GM12891 (cell line): Measurements from ENCODE around the gene ABHD18.
A peak's percentile ranks its signal among the peaks of the same experiment; 100 is the strongest.
"Not testable (repeated sequence)": the region's sequence is repeated elsewhere in the genome, so short reads cannot be mapped to it uniquely, and the experiment has no call there.

Experiments used
- DNase-seq: peaks from one replicate; pipeline ENCODE4 v3.0.0; 2011; ENCODE audit warnings: low spot score; ENCODE audit not compliant: insufficient read length
- FAIRE-seq: peaks from 2 replicates; lab custom pipeline; 2011; peaks lifted over from hg19 to GRCh38; lab: Jason Lieb, UNC
- PAX5 ChIP-seq: IDR thresholded peaks from 2 replicates; pipeline ENCODE4 v1.6.1; 2011; ENCODE audit warnings: low read length, moderate library complexity, mild to moderate bottlenecking; ENCODE audit not compliant: insufficient read depth, severe bottlenecking
- POLR2A ChIP-seq: IDR thresholded peaks from 2 replicates; pipeline ENCODE4 v1.6.1; 2011; ENCODE audit warnings: low read depth, low read length, control low read depth
- POLR2AphosphoS5 ChIP-seq: IDR thresholded peaks from 2 replicates; pipeline ENCODE4 v1.6.1; 2011; ENCODE audit warnings: low read depth, low read length, control low read depth
- POU2F2 ChIP-seq: IDR thresholded peaks from 2 replicates; pipeline ENCODE4 v1.6.1; 2011; ENCODE audit warnings: low read depth, mild to moderate bottlenecking, control low read depth, low read length, moderate library complexity
- SPI1 ChIP-seq: IDR thresholded peaks from 2 replicates; pipeline ENCODE4 v1.6.1; 2011; ENCODE audit warnings: low read depth, low read length, control low read depth
- TAF1 ChIP-seq: IDR thresholded peaks from 2 replicates; pipeline ENCODE4 v1.6.1; 2011; ENCODE audit warnings: low read depth, low read length, control low read depth

ABHD18 gene

GRCh38 chr4:128039568-128039967, 74.4 kb downstream of the ABHD18 start:
- no peak for TF ChIP-seq POU2F2
- no peak for TF ChIP-seq SPI1
- TF ChIP-seq TAF1, result no peak
- no peak for TF ChIP-seq PAX5
- no peak for TF ChIP-seq POLR2A
- no peak for TF ChIP-seq POLR2AphosphoS5
- FAIRE-seq, result peak; percentile 16

GRCh38 chr4:128047019-128047418, 81.8 kb downstream of the ABHD18 start:
- not testable (repeated sequence) for FAIRE-seq, DNase-seq

More at GRCh38 chr4:128039568-128039967, 74.4 kb downstream of the ABHD18 start:
- DNase-seq, result no peak

- not testable (repeated sequence) for FAIRE-seq, DNase-seq
Observed at GRCh38 chr4:128047514-128047913, 82.3 kb downstream of the ABHD18 start.

GRCh38 chr4:128051229-128051628, 86.0 kb downstream of the ABHD18 start:
- not testable (repeated sequence) for FAIRE-seq, DNase-seq

GRCh38 chr4:128054907-128055306, 89.7 kb downstream of the ABHD18 start:
- FAIRE-seq, DNase-seq: not testable (repeated sequence)

GRCh38 chr4:128055441-128056206, 90.4 kb downstream of the ABHD18 start:
- FAIRE-seq, DNase-seq: not testable (repeated sequence)

- DNase-seq (no peak), FAIRE-seq (no peak)
- no peak for TF ChIP-seq POU2F2
- TF ChIP-seq TAF1, result no peak
- TF ChIP-seq POLR2A, result no peak
- no peak for TF ChIP-seq PAX5
- no peak for TF ChIP-seq POLR2AphosphoS5
- no peak for TF ChIP-seq SPI1
Observed at GRCh38 chr4:128056396-128056795, 91.2 kb downstream of the ABHD18 start.

GRCh38 chr4:128060121-128060698, 95.0 kb downstream of the ABHD18 start:
- FAIRE-seq (no peak), DNase-seq (no peak)
- TF ChIP-seq TAF1 (no peak), PAX5 (no peak), POLR2AphosphoS5 (no peak)

- DNase-seq (peak; percentile 89), FAIRE-seq (peak; percentile 98)
- TF ChIP-seq POU2F2 (peak; percentile 6; the same call in 1 of the 2 replicates), TAF1 (peak; percentile 68), SPI1 (no peak), POLR2AphosphoS5 (peak; percentile 87), POLR2A (peak; percentile 82), PAX5 (no peak)
Observed at GRCh38 chr4:128060699-128061565, 95.7 kb downstream of the ABHD18 start, which contains the start of gene LARP1B. Gene LARP1B (plus strand): TSS chr4:128061312. CDS start chr4:128074952, 13,640 bp downstream.

- TF ChIP-seq POLR2AphosphoS5 (no peak), POU2F2 (no peak), PAX5 (no peak), POLR2A (no peak), TAF1 (no peak), SPI1 (no peak)
- peak; percentile 51 for DNase-seq
- peak; percentile 82 for FAIRE-seq
Observed at GRCh38 chr4:128061566-128062536, 96.6 kb downstream of the ABHD18 start.

GRCh38 chr4:128066453-128066820, 101.2 kb downstream of the ABHD18 start:
- DNase-seq, FAIRE-seq: not testable (repeated sequence)
